DND-41 (cell line): Measurements from ENCODE around the gene CCT2.

ENCODE experiments used
- EZH2 ChIP-seq: IDR thresholded peaks from 3 replicates; pipeline ENCODE4 v1.6.1; 2012; ENCODE audit warnings: borderline replicate concordance, low read depth, mild to moderate bottlenecking, moderate library complexity, low read length, inconsistent platforms; ENCODE audit not compliant: severe bottlenecking
- TF ChIP-seq, protein P1 (sequence below): IDR thresholded peaks from 2 replicates; pipeline ENCODE4 v1.5.1; 2012; ENCODE audit warnings: borderline replicate concordance, low read length, moderate library complexity, mild to moderate bottlenecking; ENCODE audit not compliant: poor library complexity, severe bottlenecking; ENCODE audit errors: extremely low read depth

- TF ChIP-seq, protein P1, sequence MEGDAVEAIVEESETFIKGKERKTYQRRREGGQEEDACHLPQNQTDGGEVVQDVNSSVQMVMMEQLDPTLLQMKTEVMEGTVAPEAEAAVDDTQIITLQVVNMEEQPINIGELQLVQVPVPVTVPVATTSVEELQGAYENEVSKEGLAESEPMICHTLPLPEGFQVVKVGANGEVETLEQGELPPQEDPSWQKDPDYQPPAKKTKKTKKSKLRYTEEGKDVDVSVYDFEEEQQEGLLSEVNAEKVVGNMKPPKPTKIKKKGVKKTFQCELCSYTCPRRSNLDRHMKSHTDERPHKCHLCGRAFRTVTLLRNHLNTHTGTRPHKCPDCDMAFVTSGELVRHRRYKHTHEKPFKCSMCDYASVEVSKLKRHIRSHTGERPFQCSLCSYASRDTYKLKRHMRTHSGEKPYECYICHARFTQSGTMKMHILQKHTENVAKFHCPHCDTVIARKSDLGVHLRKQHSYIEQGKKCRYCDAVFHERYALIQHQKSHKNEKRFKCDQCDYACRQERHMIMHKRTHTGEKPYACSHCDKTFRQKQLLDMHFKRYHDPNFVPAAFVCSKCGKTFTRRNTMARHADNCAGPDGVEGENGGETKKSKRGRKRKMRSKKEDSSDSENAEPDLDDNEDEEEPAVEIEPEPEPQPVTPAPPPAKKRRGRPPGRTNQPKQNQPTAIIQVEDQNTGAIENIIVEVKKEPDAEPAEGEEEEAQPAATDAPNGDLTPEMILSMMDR: no peak
- no peak for TF ChIP-seq EZH2
These were observed 25.5 kb downstream of the CCT2 start, which contains the start of gene LRRC10 for GRCh38 chr12:69610729-69611128.
